HEK293 (cell line): ENCODE results near the gene PCSK5.

ENCODE experiments used
- CTCF ChIP-seq: fragments of 450-650 bp; formaldehyde crosslinking; IDR thresholded peaks from 2 replicates; pipeline ENCODE4 v1.5.1; 2016; ENCODE audit warnings: missing biosample characterization, missing genetic modification characterization
- KLF1 ChIP-seq: fragments of 450-650 bp; formaldehyde crosslinking; IDR thresholded peaks from 2 replicates; pipeline ENCODE4 v1.5.1; 2016; ENCODE audit warnings: missing biosample characterization, missing genetic modification characterization
- OVOL3 ChIP-seq: fragments of 450-650 bp; formaldehyde crosslinking; IDR thresholded peaks from 2 replicates; pipeline ENCODE4 v1.5.1; 2016; ENCODE audit warnings: missing biosample characterization, missing genetic modification characterization
- ZBTB26 ChIP-seq: fragments of 450-650 bp; formaldehyde crosslinking; optimal IDR thresholded peaks from 2 replicates; pipeline ENCODE3; 2016; ENCODE audit warnings: missing biosample characterization, mild to moderate bottlenecking, missing genetic modification characterization
- ZBTB48 ChIP-seq: fragments of 450-650 bp; formaldehyde crosslinking; IDR thresholded peaks from 2 replicates; pipeline ENCODE4 v1.5.1; 2016; ENCODE audit warnings: missing biosample characterization, missing genetic modification characterization
- ZEB2 ChIP-seq: fragments of 450-650 bp; formaldehyde crosslinking; IDR thresholded peaks from 2 replicates; pipeline ENCODE4 v1.5.1; 2016; ENCODE audit warnings: missing biosample characterization, missing genetic modification characterization
- ZFHX2 ChIP-seq: fragments of 450-650 bp; formaldehyde crosslinking; conservative IDR thresholded peaks from 2 replicates; pipeline ENCODE4 v1.5.1; 2016; ENCODE audit warnings: missing biosample characterization, missing genetic modification characterization
- ZNF311 ChIP-seq: fragments of 450-650 bp; formaldehyde crosslinking; IDR thresholded peaks from 2 replicates; pipeline ENCODE4 v1.5.1; 2017; ENCODE audit warnings: missing biosample characterization, missing genetic modification characterization, borderline replicate concordance
- ZNF341 ChIP-seq: fragments of 450-650 bp; formaldehyde crosslinking; IDR thresholded peaks from 2 replicates; pipeline ENCODE4; 2016; ENCODE audit warnings: low read depth, missing biosample characterization, missing genetic modification characterization
- ZNF530 ChIP-seq: fragments of 450-650 bp; formaldehyde crosslinking; IDR thresholded peaks from 2 replicates; pipeline ENCODE4 v1.5.1; 2016; ENCODE audit warnings: low read depth, missing biosample characterization, missing genetic modification characterization
- ZNF623 ChIP-seq: fragments of 450-650 bp; formaldehyde crosslinking; IDR thresholded peaks from 2 replicates; pipeline ENCODE4 v1.5.1; 2016; ENCODE audit warnings: missing biosample characterization, missing genetic modification characterization
- ZNF792 ChIP-seq: fragments of 450-650 bp; formaldehyde crosslinking; IDR thresholded peaks from 2 replicates; pipeline ENCODE4 v1.5.1; 2016; ENCODE audit warnings: missing biosample characterization, missing genetic modification characterization

- TF ChIP-seq KLF1 (tag by site-specific recombination) (no peak), ZEB2 (tag by site-specific recombination) (no peak), OVOL3 (tag by site-specific recombination) (no peak), CTCF (tag by site-specific recombination) (no peak), ZBTB26 (tag by site-specific recombination) (no peak), ZNF623 (tag by site-specific recombination) (no peak), ZNF530 (tag by site-specific recombination) (no peak), ZNF341 (tag by site-specific recombination) (no peak), ZFHX2 (tag by site-specific recombination) (no peak), ZBTB48 (tag by site-specific recombination) (no peak), ZNF792 (tag by site-specific recombination) (no peak), ZNF311 (tag by site-specific recombination) (no peak)
These were observed 379.3 kb downstream of the PCSK5 start for GRCh38 chr9:76269789-76270188.
